Liver (tissue), 9 donors: ENCODE results near the gene ECEL1. TPM values are rescaled to one million over a fixed set of nuclear protein-coding genes. Genes with fewer than 3 reads are reported as not detected.

Source experiments
- DNase-seq: peaks from one replicate; pipeline ENCODE4 v3.0.0-alpha.2; 2017; ENCODE audit warnings: low spot score
- H3K27ac ChIP-seq, 2 donors: one replicate each; pipeline ENCODE4 v1.7.0; 2013; ENCODE audit warnings: inconsistent platforms in 2 of 2, low read length in 2 of 2, control low read depth in 1 of 2, low read depth in 1 of 2, mild to moderate bottlenecking in 1 of 2
- H3K27me3 ChIP-seq, 4 donors: one replicate each; pipeline versions ENCODE4 v1.6.1 to v1.7.0; 2013; ENCODE audit warnings: low read length in 3 of 4, inconsistent platforms in 1 of 4, mild to moderate bottlenecking in 1 of 4, moderate library complexity in 1 of 4; ENCODE audit not compliant: control insufficient read depth in 4 of 4, insufficient read depth in 4 of 4
- H3K36me3 ChIP-seq, 4 donors: one replicate each; pipeline versions ENCODE4 v1.6.1 to v1.7.0; 2013; ENCODE audit warnings: low read length in 3 of 4, mild to moderate bottlenecking in 3 of 4, low read depth in 1 of 4, moderate library complexity in 1 of 4; ENCODE audit not compliant: control insufficient read depth in 4 of 4, insufficient read depth in 3 of 4
- H3K4me1 ChIP-seq, 4 donors: one replicate each; pipeline versions ENCODE4 v1.6.1 to v1.7.0; 2013; ENCODE audit warnings: low read length in 3 of 4, mild to moderate bottlenecking in 3 of 4, moderate library complexity in 1 of 4; ENCODE audit not compliant: control insufficient read depth in 4 of 4, insufficient read depth in 4 of 4
- H3K4me3 ChIP-seq, 3 donors: one replicate each; pipeline versions ENCODE4 v1.6.1 to v1.7.0; 2013; ENCODE audit warnings: low read length in 3 of 3, control low read depth in 1 of 3, low read depth in 1 of 3, mild to moderate bottlenecking in 1 of 3
- H3K9ac ChIP-seq, 2 donors: one replicate each; pipeline ENCODE4 v1.7.0; 2013; ENCODE audit warnings: low read length in 2 of 2, mild to moderate bottlenecking in 2 of 2, moderate library complexity in 2 of 2, control low read depth in 1 of 2, low read depth in 1 of 2
- H3K9me3 ChIP-seq, 4 donors: one replicate each; pipeline versions ENCODE4 v1.6.1 to v1.7.0; 2013; ENCODE audit warnings: low read length in 3 of 4; ENCODE audit not compliant: control insufficient read depth in 4 of 4
- EGR1 ChIP-seq, 2 donors: IDR thresholded peaks; 2 replicates each; pipeline ENCODE4 v1.6.1; 2016 to 2018; ENCODE audit warnings: antibody characterized with exemption in 2 of 2, low read depth in 2 of 2
- FOXA1 ChIP-seq: IDR thresholded peaks from 2 replicates; pipeline ENCODE4 v1.6.1; 2016; ENCODE audit warnings: antibody characterized with exemption
- FOXA2 ChIP-seq: IDR thresholded peaks from 2 replicates; pipeline ENCODE4 v1.6.1; 2016; ENCODE audit warnings: antibody characterized with exemption
- GABPA ChIP-seq, 2 donors: IDR thresholded peaks in 1 of 2; conservative IDR thresholded peaks in 1 of 2; 2 replicates each; pipeline ENCODE4 v1.6.1; 2016; ENCODE audit warnings: antibody characterized with exemption in 2 of 2, mild to moderate bottlenecking in 1 of 2, moderate library complexity in 1 of 2
- HNF4G ChIP-seq: IDR thresholded peaks from 2 replicates; pipeline ENCODE4 v1.6.1; 2016; ENCODE audit warnings: antibody characterized with exemption
- JUND ChIP-seq, 2 donors: IDR thresholded peaks; 2 replicates each; pipeline ENCODE4 v1.6.1; 2016; ENCODE audit warnings: antibody characterized with exemption in 2 of 2
- NR2F2 ChIP-seq: IDR thresholded peaks from 2 replicates; pipeline ENCODE4 v1.6.1; 2016; ENCODE audit warnings: antibody characterized with exemption
- RAD21 ChIP-seq, 2 donors: IDR thresholded peaks; 2 replicates each; pipeline ENCODE4 v1.6.1; 2016; ENCODE audit warnings: antibody characterized with exemption in 2 of 2, mild to moderate bottlenecking in 2 of 2
- REST ChIP-seq: IDR thresholded peaks from 2 replicates; pipeline ENCODE4 v1.6.1; 2016; ENCODE audit warnings: antibody characterized with exemption, mild to moderate bottlenecking
- RXRA ChIP-seq, 2 donors: IDR thresholded peaks; 2 replicates each; pipeline ENCODE4 v1.6.1; 2017 to 2018; ENCODE audit warnings: antibody characterized with exemption in 2 of 2, mild to moderate bottlenecking in 1 of 2
- SP1 ChIP-seq: IDR thresholded peaks from 2 replicates; pipeline ENCODE4 v1.6.1; 2018; ENCODE audit warnings: antibody characterized with exemption, mild to moderate bottlenecking
- TAF1 ChIP-seq: conservative IDR thresholded peaks from 2 replicates; pipeline ENCODE4 v1.6.1; 2016; ENCODE audit warnings: antibody characterized with exemption, mild to moderate bottlenecking
- YY1 ChIP-seq: IDR thresholded peaks from 2 replicates; pipeline ENCODE4 v1.6.1; 2016; ENCODE audit warnings: antibody characterized with exemption, mild to moderate bottlenecking
- WGBS: extraction: QIAGEN DNeasy Blood & Tissue Kit; methylation state at CpG from one replicate; pipeline ENCODE4 v1.1.7; 2013; 5-methylcytosine and 5-hydroxymethylcytosine counted together
- polyA plus RNA-seq, 2 donors: library from polyadenylated mRNA; stranded (reverse) in 1 of 2; unstranded in 1 of 2; fragments of 200-250 nt in 1 of 2; fragments of >200 nt in 1 of 2; fragmentation: Nextera tagmentation in 1 of 2; extraction: Ambion mirVana in 1 of 2; gene quantifications; one replicate each; pipeline versions ENCODE4 v1.2.1 to v1.2.3, GENCODE V29; 2013 to 2015
- total RNA-seq, 2 donors: library from RNA; depleted of rRNA; stranded (reverse); fragments of >200 nt; gene quantifications; one replicate each; pipeline ENCODE4 v1.2.3, GENCODE V29; 2014
- TF ChIP-seq, protein P1 (sequence below): IDR thresholded peaks from 2 replicates; pipeline ENCODE4 v1.6.1; 2016; ENCODE audit warnings: antibody characterized with exemption
- TF ChIP-seq, protein P2 (sequence below): IDR thresholded peaks from 2 replicates; pipeline ENCODE4 v1.6.1; 2016; ENCODE audit warnings: antibody characterized with exemption
- TF ChIP-seq, protein P3 (sequence below): fragments of 150-350 bp; IDR thresholded peaks from 2 replicates; pipeline ENCODE4 v1.5.1; 2017; ENCODE audit warnings: improper control_type of control experiment, low read depth, low read length; ENCODE audit not compliant: missing input control
- TF ChIP-seq, protein P4 (sequence below): IDR thresholded peaks from 2 replicates; pipeline ENCODE4 v1.6.1; 2016; ENCODE audit warnings: antibody characterized with exemption
- donor health status: healthy.
- donor health status: healthy.
- donor health status: healthy.
- donor health status: healthy.
- donor health status: healthy.

Gene ECEL1
- total and polyA plus RNA-seq, 4 donors = 0.67 to 1.8 TPM; not detected in 2

DNA sequence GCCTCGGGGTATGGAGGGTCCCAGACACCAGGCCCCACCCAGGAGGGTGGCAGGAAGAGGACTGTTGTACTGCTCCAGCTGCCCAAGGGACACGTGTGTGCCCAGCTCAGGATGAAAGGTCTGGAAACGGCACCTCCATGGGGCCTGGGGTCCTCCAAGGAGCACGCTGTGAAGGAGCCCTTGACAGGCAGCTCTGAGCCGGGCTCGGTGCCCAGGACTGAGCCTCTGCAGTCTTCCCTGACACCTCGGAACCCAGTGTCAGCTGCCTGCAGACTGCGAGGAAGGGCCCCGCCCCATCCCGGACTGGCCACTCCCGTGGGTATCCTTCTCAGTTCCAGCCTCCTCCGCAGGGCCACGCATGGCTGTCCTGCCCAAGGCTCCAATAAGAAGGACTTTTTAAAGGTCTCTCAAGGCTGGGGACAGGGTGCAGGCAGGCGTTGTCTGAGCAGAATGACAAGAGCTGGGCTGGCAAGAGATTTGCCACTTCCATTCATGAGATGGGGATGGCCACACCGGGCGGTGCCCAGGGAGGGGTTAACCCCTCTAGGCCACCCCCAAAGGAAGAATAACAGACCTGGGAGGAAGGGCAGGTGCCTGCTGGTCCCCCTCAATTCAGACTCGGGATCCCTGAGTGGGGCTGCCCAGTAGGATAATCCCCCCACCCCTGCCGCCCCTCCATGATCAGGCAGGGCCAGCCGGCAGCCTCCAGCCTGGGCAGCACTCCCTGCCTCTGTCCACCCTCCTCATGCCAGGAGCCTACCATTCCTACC is 8.9 kb downstream of the ECEL1 start:
- WGBS = 77% methylated on average over 19 of the region's 19 CpGs
- Histone ChIP-seq H3K27me3 (peaks cover 0 to 3% (median 0%) of the 10 kb centered on the region in 4 donors), H3K4me1 (no peaks in the 10 kb centered on the region), H3K36me3 (no peaks in the 10 kb centered on the region), H3K9ac (no peak overlapping the region), H3K27ac (no peak overlapping the region), H3K4me3 (no peak overlapping the region), H3K9me3 (no peaks in the 10 kb centered on the region)
- no peak for DNase-seq
- TF ChIP-seq, protein P1, sequence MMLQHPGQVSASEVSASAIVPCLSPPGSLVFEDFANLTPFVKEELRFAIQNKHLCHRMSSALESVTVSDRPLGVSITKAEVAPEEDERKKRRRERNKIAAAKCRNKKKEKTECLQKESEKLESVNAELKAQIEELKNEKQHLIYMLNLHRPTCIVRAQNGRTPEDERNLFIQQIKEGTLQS = no peak
- no peak for TF ChIP-seq GABPA (IDR thresholded peaks at IDR 0.05 in 1 of 2, conservative IDR thresholded peaks at IDR 0.05 in 1 of 2)
- TF ChIP-seq EGR1 (IDR thresholded peaks at IDR 0.05; ENCODE audit: low read depth in 2 of 2) = no peak
- no peak for TF ChIP-seq REST
- TF ChIP-seq, protein P2, sequence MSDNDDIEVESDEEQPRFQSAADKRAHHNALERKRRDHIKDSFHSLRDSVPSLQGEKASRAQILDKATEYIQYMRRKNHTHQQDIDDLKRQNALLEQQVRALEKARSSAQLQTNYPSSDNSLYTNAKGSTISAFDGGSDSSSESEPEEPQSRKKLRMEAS = no peak

- Histone ChIP-seq H3K27ac (no peak overlapping the region), H3K9ac (no peak overlapping the region), H3K27me3 (peaks cover 0 to 3% (median 0%) of the 10 kb centered on the region in 4 donors), H3K4me3 (no peak overlapping the region), H3K9me3 (no peaks in the 10 kb centered on the region), H3K4me1 (no peaks in the 10 kb centered on the region), H3K36me3 (no peaks in the 10 kb centered on the region)
- DNase-seq = no peak
- 90% methylated on average over 13 of the region's 13 CpGs for WGBS
- TF ChIP-seq EGR1 (IDR thresholded peaks at IDR 0.05; ENCODE audit: low read depth in 2 of 2) (no peak), FOXA1 (no peak), REST (no peak), YY1 (no peak), GABPA (IDR thresholded peaks at IDR 0.05 in 1 of 2, conservative IDR thresholded peaks at IDR 0.05 in 1 of 2) (no peak), TAF1 (no peak), JUND (IDR thresholded peaks at IDR 0.05) (no peak), HNF4G (no peak), FOXA2 (no peak), RXRA (IDR thresholded peaks at IDR 0.05) (no peak), NR2F2 (no peak), SP1 (no peak), RAD21 (IDR thresholded peaks at IDR 0.05) (no peak)
- TF ChIP-seq, protein P3, sequence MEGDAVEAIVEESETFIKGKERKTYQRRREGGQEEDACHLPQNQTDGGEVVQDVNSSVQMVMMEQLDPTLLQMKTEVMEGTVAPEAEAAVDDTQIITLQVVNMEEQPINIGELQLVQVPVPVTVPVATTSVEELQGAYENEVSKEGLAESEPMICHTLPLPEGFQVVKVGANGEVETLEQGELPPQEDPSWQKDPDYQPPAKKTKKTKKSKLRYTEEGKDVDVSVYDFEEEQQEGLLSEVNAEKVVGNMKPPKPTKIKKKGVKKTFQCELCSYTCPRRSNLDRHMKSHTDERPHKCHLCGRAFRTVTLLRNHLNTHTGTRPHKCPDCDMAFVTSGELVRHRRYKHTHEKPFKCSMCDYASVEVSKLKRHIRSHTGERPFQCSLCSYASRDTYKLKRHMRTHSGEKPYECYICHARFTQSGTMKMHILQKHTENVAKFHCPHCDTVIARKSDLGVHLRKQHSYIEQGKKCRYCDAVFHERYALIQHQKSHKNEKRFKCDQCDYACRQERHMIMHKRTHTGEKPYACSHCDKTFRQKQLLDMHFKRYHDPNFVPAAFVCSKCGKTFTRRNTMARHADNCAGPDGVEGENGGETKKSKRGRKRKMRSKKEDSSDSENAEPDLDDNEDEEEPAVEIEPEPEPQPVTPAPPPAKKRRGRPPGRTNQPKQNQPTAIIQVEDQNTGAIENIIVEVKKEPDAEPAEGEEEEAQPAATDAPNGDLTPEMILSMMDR = no peak
- TF ChIP-seq, protein P4, sequence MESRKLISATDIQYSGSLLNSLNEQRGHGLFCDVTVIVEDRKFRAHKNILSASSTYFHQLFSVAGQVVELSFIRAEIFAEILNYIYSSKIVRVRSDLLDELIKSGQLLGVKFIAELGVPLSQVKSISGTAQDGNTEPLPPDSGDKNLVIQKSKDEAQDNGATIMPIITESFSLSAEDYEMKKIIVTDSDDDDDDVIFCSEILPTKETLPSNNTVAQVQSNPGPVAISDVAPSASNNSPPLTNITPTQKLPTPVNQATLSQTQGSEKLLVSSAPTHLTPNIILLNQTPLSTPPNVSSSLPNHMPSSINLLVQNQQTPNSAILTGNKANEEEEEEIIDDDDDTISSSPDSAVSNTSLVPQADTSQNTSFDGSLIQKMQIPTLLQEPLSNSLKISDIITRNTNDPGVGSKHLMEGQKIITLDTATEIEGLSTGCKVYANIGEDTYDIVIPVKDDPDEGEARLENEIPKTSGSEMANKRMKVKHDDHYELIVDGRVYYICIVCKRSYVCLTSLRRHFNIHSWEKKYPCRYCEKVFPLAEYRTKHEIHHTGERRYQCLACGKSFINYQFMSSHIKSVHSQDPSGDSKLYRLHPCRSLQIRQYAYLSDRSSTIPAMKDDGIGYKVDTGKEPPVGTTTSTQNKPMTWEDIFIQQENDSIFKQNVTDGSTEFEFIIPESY = no peak
- TF ChIP-seq, protein P1 = no peak
- TF ChIP-seq, protein P2 = no peak
Measured at GRCh38 chr2:232477751-232478510, 9.7 kb downstream of the ECEL1 start.
